ENCODE measurements around the gene ADAMTS6.

The ADAMTS6 gene

GRCh38 chr5:65475895-65476294, 5.8 kb downstream of the ADAMTS6 start:
- in situ Hi-C loops (cut with MboI; ENCODE audit: low sequenced_read_pairs), result loop anchor here (25.0 kb wide), 1 partner anchor 664 kb away; no protein-coding TSS in a partner anchor

GRCh38 chr5:65475336-65475735, 6.4 kb downstream of the ADAMTS6 start:
- in situ Hi-C loops (cut with MboI; ENCODE audit: low sequenced_read_pairs), result loop anchor here (25.0 kb wide), 1 partner anchor 663 kb away; no protein-coding TSS in a partner anchor

DNA sequence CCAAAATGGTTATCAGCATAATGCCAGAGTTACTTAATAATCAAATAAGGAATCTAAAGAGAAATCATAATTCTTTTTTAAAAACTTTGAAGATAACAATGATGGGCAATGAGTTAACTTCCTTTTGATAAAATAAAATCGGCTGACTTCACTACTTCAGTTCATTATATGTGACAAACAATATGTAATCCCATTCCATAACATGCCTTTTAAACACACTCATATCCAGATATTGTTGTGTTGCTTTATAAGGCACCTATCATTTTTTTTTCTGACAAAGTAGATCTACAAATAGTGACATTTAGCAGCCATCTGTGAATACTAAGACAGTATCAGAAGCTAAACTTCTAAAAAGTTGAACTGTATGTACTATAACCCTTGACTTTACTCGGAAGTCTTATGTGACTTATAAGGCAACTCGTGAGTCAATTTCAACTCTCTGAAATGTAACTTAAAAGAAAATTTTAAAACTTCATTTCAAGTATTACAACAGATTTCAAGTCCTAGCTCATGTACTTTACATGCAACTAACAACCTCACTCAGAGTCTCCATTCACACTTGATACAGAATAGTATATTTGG, 7.5 kb downstream of the ADAMTS6 start:
- in situ Hi-C loops (cut with MboI; ENCODE audit: low sequenced_read_pairs), result no loop called here

DNA sequence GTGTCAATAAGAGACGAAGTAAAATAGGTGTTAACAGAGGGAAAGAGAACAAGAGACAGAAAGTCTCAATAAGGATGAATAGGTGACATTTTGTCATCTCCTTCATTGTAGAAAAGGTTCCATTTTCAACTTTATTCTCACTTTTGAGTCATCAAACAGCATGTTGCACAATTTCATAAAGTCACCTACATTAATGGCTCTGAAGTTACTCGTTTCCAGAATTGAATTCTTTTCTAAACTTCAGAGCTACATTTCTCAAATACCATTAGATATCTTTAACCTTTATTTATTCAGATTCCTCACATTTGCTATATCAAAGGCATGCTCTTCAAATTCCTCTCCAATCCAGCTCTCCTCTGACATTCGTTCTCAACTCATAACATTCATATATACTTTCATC, 13.1 kb downstream of the ADAMTS6 start:
- in situ Hi-C loops (cut with MboI; ENCODE audit: low sequenced_read_pairs), result no loop called here

- in situ Hi-C loops (cut with MboI; ENCODE audit: low sequenced_read_pairs), result no loop called here
Measured at GRCh38 chr5:65462139-65462705, 19.5 kb downstream of the ADAMTS6 start.

GRCh38 chr5:65461490-65461889, 20.2 kb downstream of the ADAMTS6 start:
- in situ Hi-C loops (cut with MboI; ENCODE audit: low sequenced_read_pairs), result no loop called here

DNA sequence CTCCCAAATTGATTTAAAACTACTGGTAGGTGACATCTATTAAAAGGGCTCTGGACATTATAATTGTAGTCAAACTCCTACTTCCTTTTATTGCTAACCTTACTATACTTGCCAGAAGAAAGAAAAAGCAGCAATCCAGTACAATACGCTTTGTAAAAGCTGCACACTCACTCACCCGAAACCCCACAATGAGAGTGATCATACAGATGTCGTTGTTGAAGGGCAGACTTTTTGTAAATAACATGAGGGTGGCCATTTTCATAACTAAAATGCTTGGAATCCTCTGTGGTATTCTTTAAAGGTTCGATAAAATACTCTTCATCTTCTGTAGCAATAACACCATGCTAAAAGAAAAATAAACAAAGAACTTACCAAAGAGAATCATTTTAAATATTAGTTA, 21.7 kb downstream of the ADAMTS6 start:
- in situ Hi-C loops (cut with MboI; ENCODE audit: low sequenced_read_pairs), result no loop called here

DNA sequence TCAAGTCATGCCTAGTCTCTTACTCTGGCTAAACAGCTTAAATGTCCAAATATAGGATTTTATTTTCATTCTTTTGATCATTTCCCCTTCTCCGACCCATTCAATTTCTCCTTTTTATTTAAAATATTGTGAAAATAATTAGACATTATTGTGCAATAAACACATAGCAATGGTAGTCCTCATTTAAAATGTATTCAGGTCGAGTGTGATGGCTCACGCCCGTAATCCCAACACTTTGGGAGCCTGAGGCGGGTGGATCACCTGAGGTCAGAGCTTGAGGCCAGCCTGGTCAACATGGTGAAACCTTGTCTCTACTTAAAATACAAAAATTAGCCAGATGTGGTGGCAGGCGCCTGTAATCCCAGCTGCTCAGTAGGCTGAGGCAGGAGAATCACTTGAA, 26.7 kb downstream of the ADAMTS6 start:
- in situ Hi-C loops (cut with MboI; ENCODE audit: low sequenced_read_pairs), result no loop called here

GRCh38 chr5:65451436-65451835, 30.3 kb downstream of the ADAMTS6 start:
- in situ Hi-C loops (cut with MboI; ENCODE audit: low sequenced_read_pairs), result no loop called here

DNA sequence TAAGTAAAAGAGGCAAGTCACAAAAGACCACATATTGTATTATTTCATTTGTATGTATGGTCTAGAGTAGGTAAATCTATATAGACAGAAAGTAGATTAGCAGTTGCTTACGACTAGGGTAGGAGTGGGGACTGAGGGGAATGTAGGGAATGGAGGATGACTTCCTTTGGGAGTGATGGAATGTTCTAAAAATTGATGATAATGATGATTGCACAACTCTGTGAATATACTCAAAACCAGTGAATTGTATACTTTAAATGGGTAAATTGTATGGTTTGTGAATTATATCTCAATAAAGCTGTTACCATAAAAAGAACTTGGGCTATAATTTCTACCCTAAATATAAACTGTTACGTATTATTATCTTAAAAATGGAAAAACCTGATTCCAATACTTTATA, 35.0 kb downstream of the ADAMTS6 start:
- in situ Hi-C loops (cut with MboI; ENCODE audit: low sequenced_read_pairs), result no loop called here

DNA sequence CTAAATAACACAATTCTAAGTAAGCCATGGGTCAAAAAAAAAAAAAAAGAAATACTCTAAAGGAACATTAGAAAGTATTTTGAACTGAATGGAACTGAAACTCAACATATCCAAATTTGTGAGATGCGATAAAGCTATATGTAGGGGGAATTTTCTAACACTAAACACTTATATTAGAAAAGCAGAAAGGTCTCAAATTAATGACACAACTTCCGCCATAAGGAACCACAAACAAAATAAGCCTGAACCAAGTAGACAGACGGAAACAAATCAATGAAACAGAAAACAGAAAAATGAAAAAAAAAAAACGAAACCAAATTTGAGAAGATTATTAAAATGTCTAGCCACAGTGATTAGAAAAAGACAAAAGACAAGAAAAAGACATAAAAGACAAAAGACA, 39.9 kb downstream of the ADAMTS6 start:
- in situ Hi-C loops (cut with MboI; ENCODE audit: low sequenced_read_pairs), result no loop called here

- in situ Hi-C loops (cut with MboI; ENCODE audit: low sequenced_read_pairs), result no loop called here
Measured at GRCh38 chr5:65440456-65440855, 41.3 kb downstream of the ADAMTS6 start.

GRCh38 chr5:65434122-65434521, 47.6 kb downstream of the ADAMTS6 start:
- in situ Hi-C loops (cut with MboI; ENCODE audit: low sequenced_read_pairs), result no loop called here

DNA sequence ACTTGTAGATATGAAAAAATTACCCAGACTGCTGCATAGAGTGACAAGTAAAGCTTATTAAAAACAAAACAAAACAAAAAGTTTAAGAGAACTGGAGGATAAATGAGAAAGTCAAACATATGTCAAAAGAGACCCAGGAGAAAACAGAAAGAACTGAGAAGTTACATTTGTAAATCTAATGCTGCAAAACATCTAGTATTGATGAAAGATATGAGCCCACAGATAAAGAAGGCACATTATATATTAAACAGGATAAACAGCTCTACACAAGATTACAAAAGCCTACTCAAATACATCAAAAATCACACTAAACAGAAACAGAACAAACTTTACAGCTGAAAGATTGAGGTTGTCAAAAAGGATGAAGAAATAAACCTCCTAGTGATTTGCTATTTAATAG, 55.1 kb downstream of the ADAMTS6 start:
- in situ Hi-C loops (cut with MboI; ENCODE audit: low sequenced_read_pairs), result no loop called here

- in situ Hi-C loops (cut with MboI; ENCODE audit: low sequenced_read_pairs), result no loop called here
Measured at GRCh38 chr5:65423623-65424022, 58.1 kb downstream of the ADAMTS6 start.

- in situ Hi-C loops (cut with MboI; ENCODE audit: low sequenced_read_pairs), result no loop called here
Measured at GRCh38 chr5:65418661-65419060, 63.1 kb downstream of the ADAMTS6 start.

GRCh38 chr5:65413822-65414221, 67.9 kb downstream of the ADAMTS6 start:
- in situ Hi-C loops (cut with MboI; ENCODE audit: low sequenced_read_pairs), result no loop called here

- in situ Hi-C loops (cut with MboI; ENCODE audit: low sequenced_read_pairs), result no loop called here
Measured at GRCh38 chr5:65412842-65413241, 68.9 kb downstream of the ADAMTS6 start.

- in situ Hi-C loops (cut with MboI; ENCODE audit: low sequenced_read_pairs), result no loop called here
Measured at GRCh38 chr5:65411356-65411755, 70.4 kb downstream of the ADAMTS6 start.

- in situ Hi-C loops (cut with MboI; ENCODE audit: low sequenced_read_pairs), result no loop called here
Measured at GRCh38 chr5:65395526-65396155, 86.1 kb downstream of the ADAMTS6 start.

DNA sequence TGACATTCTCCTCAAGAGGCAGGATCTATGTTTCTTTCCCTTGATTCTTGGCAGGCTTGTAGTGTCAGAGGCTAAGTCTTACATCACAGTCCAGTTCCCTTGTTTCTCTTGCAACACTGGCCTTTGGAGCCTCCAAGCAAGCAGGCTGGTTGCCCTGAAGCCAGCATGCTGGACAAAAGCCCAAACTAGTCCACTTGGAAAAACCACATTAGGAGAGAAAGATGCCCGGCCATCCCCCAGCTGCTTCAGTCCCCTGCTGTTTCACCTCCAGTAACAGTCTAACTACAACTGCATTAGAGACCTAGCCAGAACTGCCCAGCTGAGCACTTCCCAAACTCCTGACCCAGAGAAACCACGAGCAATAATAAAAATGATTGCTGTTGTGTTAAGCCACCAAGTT, 87.6 kb downstream of the ADAMTS6 start:
- in situ Hi-C loops (cut with MboI; ENCODE audit: low sequenced_read_pairs), result no loop called here

DNA sequence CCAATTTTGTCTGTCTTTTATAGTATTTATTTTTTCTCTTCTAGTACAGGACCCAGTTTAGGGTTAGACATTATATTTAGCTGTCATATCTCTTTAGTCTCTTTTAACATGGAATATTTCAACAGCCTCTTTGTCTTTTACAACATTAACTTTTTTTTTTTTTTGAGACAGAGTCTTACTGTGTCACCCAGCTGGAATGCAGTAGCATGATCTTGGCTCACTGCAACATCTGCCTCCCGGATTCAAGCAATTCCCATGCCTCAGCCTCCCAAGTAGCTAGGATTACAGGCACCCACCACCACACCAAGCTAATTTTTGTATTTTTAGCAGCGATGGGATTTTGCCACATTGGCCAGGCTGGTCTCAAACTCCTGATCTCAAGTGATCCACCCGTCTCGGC, 90.1 kb downstream of the ADAMTS6 start:
- in situ Hi-C loops (cut with MboI; ENCODE audit: low sequenced_read_pairs), result no loop called here

DNA sequence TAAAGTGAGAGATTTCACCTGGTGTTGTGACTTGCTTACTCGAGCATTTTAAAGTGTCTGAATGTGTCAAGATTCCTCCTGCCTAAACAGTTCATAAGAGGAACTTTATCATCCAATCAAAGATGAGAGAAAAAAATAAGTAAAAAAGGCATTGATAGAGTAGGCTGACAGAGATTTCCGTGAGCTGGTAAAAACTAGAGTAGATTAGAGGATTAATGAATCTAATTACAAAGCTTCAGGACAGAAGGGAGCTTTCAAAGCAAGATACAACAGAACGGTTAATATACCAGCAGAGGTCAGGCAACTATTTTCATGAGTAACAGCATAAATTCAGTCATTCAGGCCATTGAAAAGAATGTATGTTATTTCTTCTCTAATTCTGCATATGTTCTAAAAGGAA, 91.5 kb downstream of the ADAMTS6 start:
- in situ Hi-C loops (cut with MboI; ENCODE audit: low sequenced_read_pairs), result no loop called here

Data from HL-60/S4 treated with phorbol 12-myristate 13-acetate at 8.2 ng/mL for 4 days and 3 days (cell line).